HepG2 (cell line): ENCODE measurements around the gene TRIM22. TPM values are rescaled to one million over a fixed set of nuclear protein-coding genes. Genes with fewer than 3 reads are reported as not detected.

ENCODE experiments used
- ATAC-seq: fragments of 200-7000 bp; cut with Tn5 transposase; 3 replicates; pipeline ENCODE4 v1.9.1; 2020; ENCODE audit warnings: mild to moderate bottlenecking, moderate library complexity
- BruUV-seq: library from RNA; stranded (reverse); fragments of 400-500 nt; replicated peaks from 2 replicates; lab custom pipeline; 2021; lab: Mats Ljungman, UMichigan
- CTCF ChIA-PET: fragments of 300-600 bp; formaldehyde crosslinking; extraction: SDS; loops from one replicate; lab custom pipeline; 2021; ENCODE audit warnings: low total read pairs, inconsistent platforms, low intra/inter-chr PET ratio; lab: Yijun Ruan, JAX
- POLR2A ChIA-PET: fragments of 350-600 bp; sonication (Branson Sonifier 250); formaldehyde crosslinking; loops from one replicate; lab custom pipeline; 2020; ENCODE audit warnings: antibody characterized with exemption, inconsistent platforms; lab: Yijun Ruan, JAX
- DNase-seq: peaks from one replicate; pipeline ENCODE4 v3.0.0-alpha.2; 2015; ENCODE audit warnings: low spot score
- FAIRE-seq: peaks from 3 replicates; lab custom pipeline; 2011; peaks lifted over from hg19 to GRCh38; lab: Jason Lieb, UNC
- H2AFZ ChIP-seq: one replicate; pipeline ENCODE4 v1.6.1; 2011; ENCODE audit warnings: low read length, inconsistent platforms
- H3K27ac ChIP-seq: fragments of 300-600 bp; 3 replicates; pipeline ENCODE4 v1.8.0; 2011; ENCODE audit warnings: mixed run types, mild to moderate bottlenecking, mixed read lengths, low read length, inconsistent platforms; ENCODE audit not compliant: insufficient read depth; ENCODE audit errors: extremely low read length
- H3K27me3 ChIP-seq, 2 experiments: fragments of 200-600 bp in 1 of 2; 2 replicates in 1 of 2; 3 replicates in 1 of 2; pipeline versions ENCODE4 v1.6.0 to v1.8.0; 2011; ENCODE audit warnings: low read length in 2 of 2, mild to moderate bottlenecking in 2 of 2, moderate library complexity in 2 of 2, inconsistent platforms in 1 of 2; ENCODE audit not compliant: insufficient read depth in 2 of 2, control insufficient read depth in 1 of 2
- H3K36me3 ChIP-seq, 2 experiments: fragments of 200-600 bp in 1 of 2; replicated peaks in 1 of 2; 2 replicates in 1 of 2; 3 replicates in 1 of 2; pipeline versions ENCODE4 v1.5.1 to v1.8.0; 2011; ENCODE audit warnings: low read length in 2 of 2, inconsistent platforms in 1 of 2; ENCODE audit not compliant: insufficient read depth in 2 of 2, control insufficient read depth in 1 of 2
- H3K4me1 ChIP-seq: 2 replicates; pipeline ENCODE4 v1.5.1; 2012; ENCODE audit warnings: low read length, inconsistent platforms; ENCODE audit not compliant: insufficient read depth
- H3K4me2 ChIP-seq: 2 replicates; pipeline ENCODE4 v1.6.0; 2011; ENCODE audit warnings: low read depth, low read length, inconsistent platforms
- H3K4me3 ChIP-seq, 3 experiments: fragments of 200-600 bp in 1 of 3; sonication (generic), shearing (Covaris generic) in 1 of 3; replicated peaks in 1 of 3; 2 replicates each; pipeline ENCODE4 v1.5.1; 2011 to 2016; ENCODE audit warnings: low read length in 3 of 3, inconsistent platforms in 2 of 3, low read depth in 2 of 3, mild to moderate bottlenecking in 2 of 3, control low read depth in 1 of 3, mixed read lengths in 1 of 3; ENCODE audit not compliant: insufficient read depth in 1 of 3
- H3K79me2 ChIP-seq: one replicate; pipeline ENCODE4 v1.6.1; 2011; ENCODE audit warnings: low read length, inconsistent platforms; ENCODE audit not compliant: insufficient read depth
- H3K9ac ChIP-seq: 2 replicates; pipeline ENCODE4 v1.6.0; 2011; ENCODE audit warnings: mild to moderate bottlenecking, low read depth, low read length, inconsistent platforms; ENCODE audit not compliant: insufficient read depth
- H3K9me3 ChIP-seq: 2 replicates; pipeline ENCODE4 v1.5.1; 2012; ENCODE audit warnings: mild to moderate bottlenecking, low read length
- H4K20me1 ChIP-seq: 2 replicates; pipeline ENCODE4 v1.6.0; 2011; ENCODE audit warnings: inconsistent platforms, mild to moderate bottlenecking, low read length, moderate library complexity; ENCODE audit not compliant: insufficient read depth
- ASH2L ChIP-seq: fragments of 300-600, 200-600 bp; sonication (generic); IDR thresholded peaks from 2 replicates; pipeline ENCODE4 v1.7.0; 2017; ENCODE audit warnings: low read depth, mild to moderate bottlenecking, moderate library complexity, mixed read lengths, low read length; ENCODE audit not compliant: insufficient read length
- ATF7-NPFF ChIP-seq: sonication (generic); formaldehyde crosslinking; IDR thresholded peaks from 2 replicates; pipeline ENCODE4 v1.8.1; 2023; ENCODE audit warnings: mild to moderate bottlenecking, low read depth, missing genetic modification reagents, moderate library complexity
- CREM ChIP-seq, 2 experiments: sonication (generic) in 1 of 2; formaldehyde crosslinking in 1 of 2; IDR thresholded peaks; 2 replicates each; pipeline versions ENCODE4 v1.4.0 to v1.6.1; 2016 to 2020; ENCODE audit warnings: antibody characterized with exemption in 1 of 2, mild to moderate bottlenecking in 1 of 2, missing genetic modification reagents in 1 of 2
- HDAC1 ChIP-seq: sonication (generic); formaldehyde crosslinking; IDR thresholded peaks from 2 replicates; pipeline ENCODE4 v1.5.1; 2020; ENCODE audit warnings: mild to moderate bottlenecking, missing genetic modification reagents
- HDAC2 ChIP-seq: sonication (generic); formaldehyde crosslinking; IDR thresholded peaks from 2 replicates; pipeline ENCODE4 v1.4.0; 2020; ENCODE audit warnings: missing genetic modification reagents
- HOXA7 ChIP-seq: sonication (generic); formaldehyde crosslinking; IDR thresholded peaks from 2 replicates; pipeline ENCODE4 v1.8.1; 2022; ENCODE audit warnings: mild to moderate bottlenecking, missing genetic modification reagents, moderate library complexity
- JUND ChIP-seq: sonication (generic); formaldehyde crosslinking; IDR thresholded peaks from 2 replicates; pipeline ENCODE4 v1.8.0; 2022; ENCODE audit warnings: mild to moderate bottlenecking, missing genetic modification reagents
- KAT7 ChIP-seq: IDR thresholded peaks from 2 replicates; pipeline ENCODE4 v1.6.1; 2018; ENCODE audit warnings: borderline replicate concordance, missing compliant biosample characterization
- SAP130 ChIP-seq: IDR thresholded peaks from 2 replicates; pipeline ENCODE4 v1.6.1; 2016; ENCODE audit warnings: low read depth
- SETDB1 ChIP-seq: sonication (generic); formaldehyde crosslinking; IDR thresholded peaks from 2 replicates; pipeline ENCODE4 v1.5.1; 2020; ENCODE audit warnings: missing genetic modification reagents, mild to moderate bottlenecking, borderline replicate concordance
- TEAD2 ChIP-seq: sonication (generic); formaldehyde crosslinking; IDR thresholded peaks from 2 replicates; pipeline ENCODE4 v1.9.0; 2021; ENCODE audit warnings: missing genetic modification reagents
- ZNF251 ChIP-seq: sonication (generic); formaldehyde crosslinking; IDR thresholded peaks from 2 replicates; pipeline ENCODE4 v1.9.0; 2021; ENCODE audit warnings: mild to moderate bottlenecking, missing genetic modification reagents
- ZNF333 ChIP-seq: sonication (generic); formaldehyde crosslinking; IDR thresholded peaks from 2 replicates; pipeline ENCODE4 v1.4.0; 2020; ENCODE audit warnings: mild to moderate bottlenecking, missing genetic modification reagents, borderline replicate concordance
- ZNF460 ChIP-seq: sonication (generic); formaldehyde crosslinking; IDR thresholded peaks from 2 replicates; pipeline ENCODE4 v1.5.1; 2020; ENCODE audit warnings: missing genetic modification reagents, mild to moderate bottlenecking, borderline replicate concordance
- ZNF577 ChIP-seq: sonication (generic); formaldehyde crosslinking; IDR thresholded peaks from 2 replicates; pipeline ENCODE4 v1.4.0; 2020; ENCODE audit warnings: mild to moderate bottlenecking, low read depth, missing genetic modification reagents, borderline replicate concordance
- ZNF660 ChIP-seq: sonication (generic); formaldehyde crosslinking; IDR thresholded peaks from 2 replicates; pipeline ENCODE4 v1.5.1; 2020; ENCODE audit warnings: mild to moderate bottlenecking, low read depth, missing genetic modification reagents, borderline replicate concordance
- ZNF839 ChIP-seq: sonication (generic); formaldehyde crosslinking; IDR thresholded peaks from 2 replicates; pipeline ENCODE4 v1.4.0; 2020; ENCODE audit warnings: missing genetic modification reagents, mild to moderate bottlenecking, borderline replicate concordance
- WGBS: methylation state at CpG from one replicate; pipeline ENCODE4 v1.1.6; 2017; ENCODE audit warnings: low lambda C conversion rate; 5-methylcytosine and 5-hydroxymethylcytosine counted together
- in situ Hi-C: cut with HindIII; loops from 2 replicates; pipeline ENCODE4 v1.10.0; 2017; ENCODE audit warnings: low pct_unique_long_range_greater_than_20kb; ENCODE audit not compliant: extremely low pct_ligation_motif_present
- intact Hi-C: fragments of 100-400 bp; cut with micrococcal nuclease; formaldehyde crosslinking; loops from one replicate; pipeline ENCODE4 v1.10.0; 2022; ENCODE audit not compliant: unreplicated experiment
- polyA plus RNA-seq, 8 experiments: library from polyadenylated mRNA; depleted of rRNA in 3 of 8; stranded (reverse) in 7 of 8; unstranded in 1 of 8; fragments of >200 nt; fragmentation: Illumina TruSeq in 4 of 8; extraction: Trizol in 4 of 8; gene quantifications; 2 replicates each; pipeline versions ENCODE4 v1.2.1 to v1.2.3, GENCODE V29; 2011 to 2016; ENCODE audit warnings: low read depth in 4 of 8, missing spikeins in 1 of 8, mixed read lengths in 1 of 8; ENCODE audit not compliant: insufficient read depth in 1 of 8
- total RNA-seq, 5 experiments: library from RNA; depleted of rRNA; stranded (reverse); fragments of >200 nt; fragmentation: Illumina TruSeq; extraction: Trizol; gene quantifications; 2 replicates each; pipeline ENCODE4 v1.2.3, GENCODE V29; 2016; ENCODE audit warnings: low read depth in 1 of 5

TRIM22 gene
- total and polyA plus RNA-seq, 2 of the 13 experiments (the other 11 are each of a cell fraction or from before 2014, with no cell fraction given): 2.4 to 3.2 TPM

GRCh38 chr11:5684036-5684645 lies 5.4 kb upstream of the TRIM22 start:
- no peaks in the 10 kb centered on the region for H4K20me1 ChIP-seq
- 59% methylated on average over 8 of the region's 8 CpGs for WGBS
- peak overlapping the region; percentile 69 for H3K9ac ChIP-seq
- H3K4me3 ChIP-seq: peak overlapping the region; percentile 55 to 70 (median 65)
- no peaks in the 10 kb centered on the region for H3K9me3 ChIP-seq
- H3K27me3 ChIP-seq: no peaks in the 10 kb centered on the region
- intact Hi-C loops (no loop called here), in situ Hi-C loops (loop anchor here (10.0 kb wide), 1 partner anchor 121 kb away; the partner anchor contains the start of gene OR52N2)
- ChIA-PET CTCF (interaction anchor here (1.8 kb wide), 1 partner anchor 124 kb away, joined by 9 read pairs; the partner anchor contains the start of gene OR52N2), POLR2A (interaction anchor here (0.7 to 1.8 kb wide), 2 partner anchors 39 to 84 kb away, joined by 3 to 6 read pairs; no protein-coding TSS in a partner anchor)
- FAIRE-seq: no peak
- peak overlapping the region; percentile 94 for H3K4me2 ChIP-seq
- TF ChIP-seq HDAC2: no peak
- TF ChIP-seq SETDB1 (CRISPR knock-in tag): no peak
- no peak for TF ChIP-seq ASH2L
- no peak for TF ChIP-seq JUND
- no peak for TF ChIP-seq ZNF577 (CRISPR knock-in tag)
- no peak for TF ChIP-seq KAT7
- no peak for TF ChIP-seq ATF7-NPFF (CRISPR knock-in tag)
- no peak for TF ChIP-seq ZNF660 (CRISPR knock-in tag)
- no peak for TF ChIP-seq CREM (IDR thresholded peaks at IDR 0.05)
- TF ChIP-seq CREM (CRISPR knock-in tag; IDR thresholded peaks at IDR 0.05): no peak
- no peak for TF ChIP-seq ZNF839 (CRISPR knock-in tag)
- no peak for TF ChIP-seq ZNF333 (CRISPR knock-in tag)
- TF ChIP-seq HOXA7 (CRISPR knock-in tag): no peak
- TF ChIP-seq SAP130: no peak
- no peak for TF ChIP-seq HDAC1 (CRISPR knock-in tag)
- no peak for TF ChIP-seq ZNF251 (CRISPR knock-in tag)
- no peak for TF ChIP-seq ZNF460 (CRISPR knock-in tag)
- TF ChIP-seq TEAD2 (CRISPR knock-in tag): no peak
- peak; percentile 45 for ATAC-seq
- peak overlapping the region; percentile 74 for H2AFZ ChIP-seq
- peak overlapping the region; percentile 86 for H3K27ac ChIP-seq
- H3K4me1 ChIP-seq: no peaks in the 10 kb centered on the region
- H3K36me3 ChIP-seq: no peaks in the 10 kb centered on the region; a peak in 3 of 5 replicates
- TSS peak; percentile 93 for BruUV-seq
- no peak for DNase-seq
- H3K79me2 ChIP-seq: no peaks in the 10 kb centered on the region
